IPS-NIHi11 (cell line): ENCODE results near the gene TLR1.
"Not testable (repeated sequence)": the region's sequence is repeated elsewhere in the genome, so short reads cannot be mapped to it uniquely, and the experiment has no call there.

ENCODE experiments used
- DNase-seq: peaks from one replicate; pipeline ENCODE4 v3.0.0; 2012; ENCODE audit warnings: mixed read lengths, low spot score

Gene TLR1, protein sequence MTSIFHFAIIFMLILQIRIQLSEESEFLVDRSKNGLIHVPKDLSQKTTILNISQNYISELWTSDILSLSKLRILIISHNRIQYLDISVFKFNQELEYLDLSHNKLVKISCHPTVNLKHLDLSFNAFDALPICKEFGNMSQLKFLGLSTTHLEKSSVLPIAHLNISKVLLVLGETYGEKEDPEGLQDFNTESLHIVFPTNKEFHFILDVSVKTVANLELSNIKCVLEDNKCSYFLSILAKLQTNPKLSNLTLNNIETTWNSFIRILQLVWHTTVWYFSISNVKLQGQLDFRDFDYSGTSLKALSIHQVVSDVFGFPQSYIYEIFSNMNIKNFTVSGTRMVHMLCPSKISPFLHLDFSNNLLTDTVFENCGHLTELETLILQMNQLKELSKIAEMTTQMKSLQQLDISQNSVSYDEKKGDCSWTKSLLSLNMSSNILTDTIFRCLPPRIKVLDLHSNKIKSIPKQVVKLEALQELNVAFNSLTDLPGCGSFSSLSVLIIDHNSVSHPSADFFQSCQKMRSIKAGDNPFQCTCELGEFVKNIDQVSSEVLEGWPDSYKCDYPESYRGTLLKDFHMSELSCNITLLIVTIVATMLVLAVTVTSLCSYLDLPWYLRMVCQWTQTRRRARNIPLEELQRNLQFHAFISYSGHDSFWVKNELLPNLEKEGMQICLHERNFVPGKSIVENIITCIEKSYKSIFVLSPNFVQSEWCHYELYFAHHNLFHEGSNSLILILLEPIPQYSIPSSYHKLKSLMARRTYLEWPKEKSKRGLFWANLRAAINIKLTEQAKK

DNA sequence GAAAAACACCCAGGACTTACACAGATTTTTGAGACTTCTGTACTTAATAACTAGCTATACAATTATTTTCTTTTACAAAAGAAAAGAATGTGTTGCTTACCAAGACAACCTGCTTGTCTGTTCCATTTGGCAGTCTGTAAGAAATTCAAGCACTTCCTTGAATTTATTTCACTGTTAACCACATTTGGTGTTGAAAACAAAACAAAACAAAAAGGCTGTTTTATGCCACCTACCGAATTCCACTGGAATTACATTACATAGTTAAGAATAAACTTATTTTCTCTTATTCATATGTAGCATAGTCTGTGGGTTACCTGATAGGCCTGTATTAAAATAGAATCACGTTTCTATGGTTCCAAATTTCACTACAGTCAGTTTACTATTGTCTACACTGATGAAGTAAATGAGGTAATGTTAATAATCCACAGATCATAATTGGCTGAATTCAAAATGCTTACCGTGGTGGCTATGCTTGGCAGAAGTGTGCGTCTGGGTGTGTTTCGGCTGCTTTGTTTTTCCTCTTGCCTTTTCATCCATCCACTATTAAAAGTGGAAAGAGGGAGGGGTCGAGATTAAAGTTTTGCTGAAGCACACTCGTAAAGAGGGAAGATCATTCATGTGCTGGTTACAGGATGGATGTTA, at the start of gene TLR1:
TLR1 (minus strand) TSS at position 138 of the 642 bp plus-strand sequence. CDS start 5,960 bp downstream, outside the sequence.
- DNase-seq, result no peak

DNA sequence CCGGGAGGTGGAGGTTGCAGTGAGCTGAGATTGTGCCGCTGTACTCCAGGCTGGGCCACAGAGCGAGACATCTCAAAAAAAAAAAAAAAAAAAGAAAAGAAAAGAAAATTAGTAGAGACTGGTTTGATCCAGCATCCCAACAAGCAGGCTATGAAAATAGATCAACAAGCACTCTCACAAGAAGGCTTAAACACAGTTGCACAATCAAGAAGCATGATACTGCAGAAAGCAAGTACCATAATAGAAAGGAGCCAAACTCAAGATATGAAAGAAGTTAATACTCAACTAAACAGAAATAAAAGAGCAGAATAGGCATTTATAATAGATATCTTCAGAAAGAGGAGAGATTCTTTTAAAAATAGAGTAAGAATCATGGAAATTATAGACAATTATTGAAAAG, 41.4 kb upstream of the TLR1 start:
- no peak for DNase-seq

DNA sequence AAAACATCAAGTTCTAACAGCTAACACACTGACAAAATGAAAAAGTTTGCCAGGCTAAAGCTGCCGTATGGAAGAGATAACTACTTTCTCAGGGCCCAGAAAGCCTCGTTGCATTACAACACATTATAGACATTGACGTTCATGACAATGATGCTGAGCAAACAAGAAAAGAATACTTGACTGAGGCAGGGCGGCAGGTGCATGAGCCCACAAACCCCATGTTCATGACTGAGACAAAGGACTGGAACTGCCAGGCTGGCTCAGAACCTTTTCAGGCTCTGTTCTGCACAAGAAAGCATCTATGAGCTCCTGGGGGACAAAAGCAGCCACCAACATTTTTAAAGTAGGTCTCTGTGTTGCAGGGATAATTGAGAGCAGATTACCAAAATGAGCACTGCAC, 38.4 kb upstream of the TLR1 start:
- DNase-seq, result no peak

DNA sequence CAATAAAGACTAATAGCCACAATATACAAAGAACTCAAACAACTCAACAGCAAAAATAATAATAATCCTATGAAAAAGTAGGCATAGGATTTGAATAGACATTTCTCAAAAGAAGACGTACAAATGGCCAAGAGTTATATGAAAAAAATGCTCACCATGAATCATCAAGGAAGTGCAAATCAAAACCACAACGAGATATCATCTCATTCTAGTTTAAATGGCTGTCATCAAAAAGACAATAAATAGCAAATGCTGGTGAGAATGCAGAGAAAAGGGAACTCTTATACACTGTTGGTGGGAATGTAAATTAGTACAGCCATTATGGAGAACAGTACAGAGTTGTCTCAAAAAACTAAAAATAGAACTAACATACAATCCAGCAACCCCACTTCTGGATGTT, 33.3 kb upstream of the TLR1 start:
- no peak for DNase-seq

DNA sequence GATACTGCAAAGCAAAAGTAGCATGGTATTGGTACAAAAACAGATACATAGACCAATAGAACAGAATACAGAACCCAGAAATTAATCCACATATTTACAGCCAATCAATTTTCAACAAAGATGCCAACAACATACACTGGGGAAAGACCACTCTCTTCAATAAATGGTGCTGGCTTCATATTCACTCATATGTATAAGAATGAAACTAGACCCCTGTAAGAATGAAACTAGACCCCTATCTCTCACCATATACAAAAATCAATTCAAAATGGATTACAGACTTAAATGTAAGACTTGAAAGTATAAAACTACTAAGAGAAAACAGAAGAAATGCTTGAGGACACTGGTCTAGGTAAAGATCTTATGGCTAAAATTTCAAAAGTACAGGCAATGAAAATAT, 32.7 kb upstream of the TLR1 start:
- DNase-seq, result no peak

DNA sequence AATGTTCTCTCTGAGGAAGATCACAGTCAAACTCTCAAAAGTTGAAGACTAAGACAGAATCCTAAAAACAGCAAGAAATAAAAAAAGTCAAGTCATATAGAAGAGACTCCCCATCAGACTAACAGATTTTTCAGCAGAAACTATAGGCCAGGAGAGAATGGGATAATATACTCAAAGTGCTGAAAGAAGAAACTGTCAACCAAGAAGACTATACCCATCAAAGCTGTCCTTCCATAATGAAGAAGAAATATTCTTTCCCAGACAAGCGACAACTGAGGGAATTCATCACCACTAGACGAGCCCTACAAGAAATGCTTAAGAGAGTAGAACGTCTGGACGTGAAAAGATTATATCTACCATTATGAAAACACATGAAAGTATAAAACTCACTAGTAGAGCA, 30.0 kb upstream of the TLR1 start:
- no peak for DNase-seq

DNA sequence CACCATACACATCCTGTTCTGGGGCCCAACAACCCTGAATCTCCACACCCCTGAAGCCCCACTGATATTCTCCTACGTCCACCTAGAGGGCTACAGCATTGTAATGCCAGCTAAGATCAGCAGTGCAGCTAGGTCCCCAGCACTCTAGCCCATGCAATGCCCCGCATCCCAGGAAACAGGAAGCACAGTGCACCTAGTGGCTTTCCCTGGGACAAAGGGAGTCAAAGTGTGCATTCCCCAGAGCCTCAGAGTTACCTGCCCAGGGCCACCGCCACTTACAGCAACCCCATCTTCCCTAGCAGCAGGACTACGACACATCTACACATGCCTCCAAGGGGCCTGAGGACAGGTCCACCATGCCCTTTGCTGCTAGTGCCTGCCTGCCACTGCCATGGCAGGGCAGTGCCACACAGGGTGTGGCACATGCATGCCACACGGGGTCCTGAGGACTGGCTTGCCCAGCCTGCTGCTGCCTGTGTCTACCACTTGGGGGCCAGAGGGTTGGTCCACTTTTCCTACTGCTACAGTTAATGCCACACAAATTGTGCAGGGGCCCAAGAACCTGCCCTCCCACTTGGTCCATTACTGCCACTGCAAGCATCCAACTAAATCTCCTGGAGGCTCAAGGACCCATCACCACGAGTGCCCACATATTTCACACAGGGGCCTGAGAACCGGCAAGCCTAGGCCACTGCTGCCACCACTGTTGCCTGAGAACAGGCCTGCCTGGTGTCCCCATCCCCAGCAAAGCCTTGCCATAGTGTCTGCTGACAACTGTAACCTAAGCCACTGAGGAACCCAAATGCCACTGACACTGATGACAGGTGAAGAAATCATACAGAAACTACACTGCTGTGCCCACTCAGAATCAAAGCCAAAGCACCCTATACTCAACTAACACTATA, 28.3 kb upstream of the TLR1 start:
- DNase-seq, result no peak

DNA sequence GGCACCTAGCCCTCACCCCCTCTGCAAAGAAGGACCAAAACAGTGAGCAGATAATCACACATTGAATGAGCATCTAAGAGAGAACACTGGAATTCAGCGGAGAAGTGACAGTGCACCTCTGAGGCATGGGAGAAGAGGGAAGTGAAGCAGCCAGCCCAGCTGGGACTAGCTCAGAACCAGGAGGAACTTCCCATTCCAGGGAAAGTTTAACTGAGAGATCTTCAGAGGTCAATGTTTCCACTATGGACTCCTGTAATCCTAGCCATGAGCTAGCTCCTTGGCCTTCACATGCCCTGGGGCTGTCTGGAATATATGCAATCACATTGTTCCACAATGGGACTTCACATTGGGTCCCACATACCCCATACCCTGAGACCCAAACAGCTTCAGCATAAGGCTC, 27.6 kb upstream of the TLR1 start:
- no peak for DNase-seq

DNA sequence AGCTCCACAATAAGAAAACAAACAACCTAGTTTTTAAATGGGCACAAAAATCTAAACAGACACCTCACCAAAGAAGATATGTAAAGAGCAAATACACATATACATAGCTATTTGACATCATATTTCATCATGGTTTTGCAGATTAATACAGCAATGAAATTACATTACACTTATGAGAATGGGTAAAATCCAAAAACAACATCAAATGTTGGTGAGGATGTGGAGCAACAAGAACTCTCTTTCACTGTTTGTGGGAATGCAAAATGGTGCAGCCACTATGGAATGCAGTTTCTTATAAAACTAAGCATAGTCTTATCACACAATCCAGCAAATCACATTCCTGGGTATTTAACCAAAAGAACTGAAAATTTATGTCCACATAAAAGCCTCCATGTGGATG, 27.1 kb upstream of the TLR1 start:
- DNase-seq, result no peak

DNA sequence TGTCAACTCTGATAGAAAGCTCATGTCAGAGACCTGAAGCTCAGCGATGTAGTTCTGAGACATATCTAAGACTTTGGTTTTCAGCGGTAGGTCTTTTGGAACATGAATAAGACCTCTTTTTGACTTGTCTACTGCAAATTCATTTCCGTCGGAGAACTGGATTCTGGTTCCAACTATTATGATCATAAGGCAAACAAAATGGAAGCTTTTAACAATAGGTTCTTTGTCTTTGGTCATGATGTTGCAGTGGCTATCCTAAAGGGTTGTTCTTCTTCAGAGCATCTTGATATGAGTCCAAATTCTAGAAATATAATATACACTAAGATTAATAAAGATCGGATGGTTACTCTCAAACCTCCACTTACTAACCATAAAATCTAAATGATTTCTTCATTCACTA, 24.6 kb upstream of the TLR1 start:
- no peak for DNase-seq

DNA sequence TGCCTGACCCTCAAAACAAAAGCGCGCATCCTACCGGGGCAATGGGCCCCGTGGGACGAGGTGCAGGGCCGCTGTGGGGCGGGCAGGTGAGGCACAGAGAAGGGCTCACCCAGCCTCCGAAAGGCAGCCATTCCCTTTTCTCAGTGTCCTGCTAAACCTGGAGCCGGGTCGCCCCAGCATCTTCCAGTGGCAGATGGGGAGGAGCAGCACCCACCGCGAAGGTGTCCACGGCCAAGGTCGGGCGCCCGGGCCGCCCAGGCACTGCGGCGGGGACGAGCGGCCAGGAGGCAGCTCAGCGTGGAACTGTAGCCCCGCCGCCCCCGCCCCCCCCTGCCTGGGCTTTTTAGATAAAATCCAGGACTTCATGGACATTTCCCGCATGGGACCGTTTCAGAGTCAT, 19.2 kb upstream of the TLR1 start:
- no peak for DNase-seq

DNA sequence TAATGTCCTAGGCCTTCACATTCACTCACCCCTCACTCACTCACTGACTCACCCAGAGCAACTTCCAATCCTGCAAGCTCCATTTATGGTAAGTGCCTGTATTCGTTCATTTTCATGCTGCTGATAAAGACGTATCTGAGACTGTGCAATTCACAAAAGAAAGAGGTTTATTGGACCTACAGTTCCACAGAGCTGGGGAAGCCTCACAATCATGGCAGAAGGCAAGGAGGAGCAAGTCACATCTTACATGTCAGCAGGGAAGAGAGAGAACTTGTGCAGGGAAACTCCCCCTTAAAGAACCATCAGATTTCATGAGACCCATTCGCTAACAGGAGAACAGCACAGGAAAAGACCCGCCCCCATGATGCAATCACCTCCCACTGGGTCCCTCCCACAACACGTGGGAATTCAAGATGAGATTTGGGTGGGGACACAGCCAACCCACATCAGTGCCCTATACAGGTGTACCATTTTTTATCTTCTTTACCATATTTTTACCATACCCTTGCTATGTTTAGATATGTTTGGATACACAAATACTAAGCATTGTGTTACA, 18.2 kb upstream of the TLR1 start:
- DNase-seq, result no peak

DNA sequence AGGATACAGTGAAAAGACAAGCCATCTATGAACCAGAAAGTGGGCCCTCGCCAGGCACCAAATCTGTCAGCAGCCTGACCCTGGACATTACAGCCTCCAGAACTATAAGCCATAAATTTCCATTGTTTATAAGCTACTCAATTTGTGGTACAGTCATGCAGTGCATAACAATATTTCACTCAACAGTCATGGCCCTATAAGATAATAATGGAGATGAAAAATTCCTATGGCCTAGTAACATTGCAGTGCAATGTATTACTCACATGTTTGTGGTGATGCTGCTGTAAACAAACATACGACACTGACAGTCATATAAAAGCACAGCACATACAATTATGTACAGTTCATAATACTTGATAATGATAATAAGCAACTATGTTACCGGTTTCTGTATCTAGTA, 17.1 kb upstream of the TLR1 start:
- DNase-seq, result no peak

DNA sequence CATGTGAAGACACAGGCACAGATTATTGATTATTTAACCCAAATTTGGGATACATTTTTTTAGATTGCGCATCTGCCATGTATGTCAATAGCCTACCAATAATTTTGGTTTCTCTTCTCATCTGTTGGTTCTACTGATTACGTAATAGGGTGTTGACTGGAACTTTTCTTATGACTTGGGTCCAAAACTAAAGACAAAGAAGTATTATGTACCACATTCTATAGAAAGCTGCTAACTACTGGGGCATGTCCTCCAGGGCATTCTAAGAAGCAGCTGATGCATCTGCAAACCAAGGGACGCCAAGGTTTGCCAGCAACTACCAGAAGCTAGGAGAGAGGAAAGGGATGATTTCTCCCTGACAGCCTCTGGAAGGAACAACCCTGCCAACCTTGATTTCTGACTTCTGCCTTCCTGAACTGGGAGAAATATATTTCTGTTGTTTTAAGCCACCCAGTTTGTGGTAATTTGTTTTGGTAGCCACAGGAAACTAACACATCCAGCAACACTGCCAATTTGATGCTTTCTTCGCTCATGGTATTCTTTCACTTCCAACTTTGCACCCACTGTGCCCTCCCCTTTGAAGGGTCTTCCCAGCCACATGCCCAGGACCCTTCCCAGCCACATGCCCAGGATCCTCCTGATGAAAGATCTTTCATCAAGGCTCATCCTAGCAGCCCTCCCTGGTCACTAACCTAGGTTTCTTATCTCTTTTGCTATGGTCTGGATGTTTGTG, 15.9 kb upstream of the TLR1 start:
- no peak for DNase-seq

DNA sequence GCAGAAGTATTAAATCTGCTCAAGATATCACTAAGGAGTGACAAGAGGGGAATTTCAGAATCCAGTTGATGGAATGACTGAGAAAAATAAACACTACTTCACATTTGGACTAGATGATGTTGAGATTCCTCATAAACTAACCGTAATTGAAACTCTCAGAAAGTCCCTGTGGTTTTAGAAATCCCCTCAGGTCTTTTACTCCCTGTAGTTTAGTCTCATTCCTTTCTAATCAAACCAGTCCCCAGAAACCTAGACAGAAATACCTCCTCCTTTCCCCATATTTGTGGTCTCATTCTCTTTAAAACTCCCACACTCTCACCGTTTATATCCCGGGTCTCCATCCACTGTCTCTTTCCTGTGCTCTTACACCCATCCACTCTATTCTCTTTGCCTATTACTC, 15.0 kb upstream of the TLR1 start:
- no peak for DNase-seq

DNA sequence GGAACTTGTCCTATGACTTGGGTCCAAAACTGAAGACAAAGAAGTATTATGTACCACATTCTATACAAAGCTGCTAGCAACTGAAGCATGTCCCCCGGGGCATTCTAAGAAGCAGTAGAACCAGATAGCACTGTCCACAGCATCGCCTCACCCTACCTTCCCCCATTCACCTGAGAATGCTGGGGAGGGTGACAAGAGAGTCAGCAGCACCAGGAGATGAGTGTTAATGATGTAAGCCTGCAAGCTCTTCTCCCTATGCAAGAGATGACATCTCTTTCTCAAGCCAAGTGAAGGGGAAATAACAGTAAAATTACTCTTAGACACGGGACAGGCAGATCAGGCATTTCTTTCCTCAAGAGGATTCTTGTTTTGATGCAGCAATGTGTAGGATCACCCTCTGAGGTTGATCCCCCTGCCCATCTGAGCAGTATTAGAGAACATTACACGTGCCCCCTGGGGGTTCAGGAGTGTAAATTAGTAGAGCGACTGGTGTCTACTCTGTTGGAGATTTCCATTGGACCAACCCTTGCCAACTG, 13.9 kb upstream of the TLR1 start:
- no peak for DNase-seq

DNA sequence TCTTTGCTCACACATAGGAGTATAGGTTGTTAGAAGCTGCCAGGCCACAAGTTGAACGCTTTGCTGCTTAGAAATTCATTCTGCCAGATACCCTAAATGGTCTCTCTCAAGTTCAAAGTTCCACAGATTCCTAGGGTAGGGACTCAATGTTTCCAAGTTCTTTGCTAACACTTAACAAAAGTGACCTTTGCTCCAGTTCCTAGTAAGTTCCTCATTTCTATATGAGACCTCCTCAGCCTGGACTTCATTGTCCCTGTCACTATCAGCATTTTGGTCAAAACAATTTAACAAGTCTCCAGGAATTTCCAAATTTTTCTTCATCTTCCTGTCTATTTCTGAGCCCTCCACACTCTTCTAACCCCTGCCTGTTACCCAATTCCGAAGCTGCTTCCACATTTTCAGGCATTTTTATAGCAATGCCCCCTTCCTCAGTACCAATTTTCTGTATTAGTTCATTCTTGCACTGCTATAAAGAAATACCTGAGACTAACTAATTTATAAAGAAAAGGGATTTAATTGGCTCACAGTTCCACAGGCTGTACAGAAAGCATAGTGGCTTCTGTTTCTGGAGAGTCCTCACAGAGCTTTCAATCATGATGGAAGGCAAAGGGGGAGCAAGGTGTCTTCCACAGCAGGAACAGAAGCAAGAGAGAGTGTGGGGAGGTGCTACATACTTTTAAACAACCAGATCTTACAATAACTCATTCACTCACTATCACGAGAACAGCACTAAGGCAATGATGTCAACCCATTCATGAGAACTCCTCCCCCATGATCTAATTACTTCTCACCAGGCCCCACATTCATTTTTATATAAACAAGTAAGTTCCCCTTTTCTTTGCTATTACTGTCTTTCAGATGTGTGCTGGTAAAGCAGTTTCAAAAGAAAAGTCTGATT, 11.5 kb upstream of the TLR1 start:
- no peak for DNase-seq

DNA sequence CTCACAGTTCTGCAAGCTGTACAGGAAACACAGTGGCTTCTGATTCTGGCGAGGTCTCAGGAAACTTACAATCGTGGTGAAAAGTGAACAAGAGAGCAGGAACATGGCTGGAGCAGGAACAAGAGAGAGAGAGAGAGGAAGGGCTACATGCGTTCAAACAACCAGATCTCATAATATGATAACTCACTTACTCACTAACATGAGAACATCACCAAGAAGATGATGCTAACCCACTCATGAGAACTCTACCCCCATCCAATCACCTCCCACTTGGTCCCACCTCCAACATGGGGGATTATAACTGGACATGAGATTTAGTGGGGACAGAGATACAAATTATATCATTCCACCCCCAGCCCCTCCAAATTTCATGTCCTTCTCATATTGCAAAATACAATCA, 9.8 kb upstream of the TLR1 start:
- no peak for DNase-seq

DNA sequence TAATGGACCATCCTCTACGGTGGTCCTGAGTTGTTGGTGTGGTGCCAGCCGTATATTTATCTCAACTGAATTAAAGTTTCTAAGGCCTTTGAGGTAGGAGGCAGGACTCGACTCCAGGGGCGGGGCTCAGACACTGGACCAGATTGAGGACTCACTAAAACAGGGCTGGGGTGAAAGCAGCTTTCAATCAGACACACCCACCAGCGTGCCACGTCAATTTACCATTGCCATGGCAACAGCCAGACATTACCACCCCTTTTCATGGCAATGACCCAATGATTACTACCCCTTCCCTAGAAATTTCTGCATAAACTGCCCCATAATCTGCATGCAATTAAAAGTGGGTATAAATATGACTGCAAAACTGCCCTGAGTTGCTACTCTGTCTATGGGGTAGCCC, 6.7 kb upstream of the TLR1 start:
- DNase-seq, result no peak

DNA sequence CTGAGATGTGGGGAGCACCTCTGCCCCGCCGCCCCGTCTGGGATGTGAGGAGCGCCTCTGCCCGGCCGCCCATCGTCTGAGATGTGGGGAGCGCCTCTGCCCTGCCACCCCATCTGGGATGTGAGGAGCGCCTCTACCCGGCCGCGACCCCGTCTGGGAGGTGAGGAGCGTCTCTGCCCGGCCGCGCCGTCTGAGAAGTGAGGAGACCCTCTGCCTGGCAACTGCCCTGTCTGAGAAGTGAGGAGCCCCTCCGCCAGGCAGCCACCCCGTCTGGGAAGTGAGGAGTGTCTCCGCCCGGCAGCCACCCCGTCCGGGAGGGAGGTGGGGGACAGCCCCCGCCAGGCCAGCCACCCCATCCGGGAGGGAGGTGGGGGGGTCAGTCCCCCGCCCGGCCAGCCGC, 2.9 kb upstream of the TLR1 start:
- not testable (repeated sequence) for DNase-seq
